NCI-H1105 treated with DMSO at 0.1 percent for 48 hours (cell line): ENCODE data around the gene HTRA3.

Experiments
- DNase-seq: peaks from one replicate; lab custom pipeline; 2025; lab: John Stamatoyannopoulos, UW

The HTRA3 gene

DNA sequence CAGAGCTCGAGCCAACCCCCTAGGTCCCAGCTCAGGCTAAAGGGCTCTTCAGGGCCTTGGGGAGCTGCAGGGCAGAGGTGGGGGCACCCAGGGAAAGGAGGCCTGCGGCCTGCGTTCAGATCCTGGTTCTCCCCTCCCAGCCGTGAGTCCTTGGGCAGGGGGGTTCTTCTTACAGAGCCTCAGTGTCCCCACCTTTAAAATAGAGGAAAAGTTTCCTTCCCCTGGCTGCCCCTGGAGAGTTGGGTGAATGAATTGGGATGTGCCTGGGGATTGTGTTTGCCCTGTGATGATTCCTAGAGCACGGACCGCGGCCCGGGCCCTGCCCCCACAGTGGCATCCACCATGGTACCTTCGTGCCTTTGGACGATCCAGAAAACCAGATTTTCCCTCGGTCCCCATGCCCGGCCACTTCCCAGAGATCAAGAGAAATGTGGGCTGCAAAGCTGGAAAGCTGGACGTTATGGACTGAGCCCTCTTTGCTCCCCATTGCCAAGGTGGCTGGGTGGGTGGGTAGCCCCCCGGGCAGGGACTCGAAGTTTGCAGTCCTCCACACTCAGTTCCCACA is 11.4 kb downstream of the HTRA3 start:
- no peak for DNase-seq

DNA sequence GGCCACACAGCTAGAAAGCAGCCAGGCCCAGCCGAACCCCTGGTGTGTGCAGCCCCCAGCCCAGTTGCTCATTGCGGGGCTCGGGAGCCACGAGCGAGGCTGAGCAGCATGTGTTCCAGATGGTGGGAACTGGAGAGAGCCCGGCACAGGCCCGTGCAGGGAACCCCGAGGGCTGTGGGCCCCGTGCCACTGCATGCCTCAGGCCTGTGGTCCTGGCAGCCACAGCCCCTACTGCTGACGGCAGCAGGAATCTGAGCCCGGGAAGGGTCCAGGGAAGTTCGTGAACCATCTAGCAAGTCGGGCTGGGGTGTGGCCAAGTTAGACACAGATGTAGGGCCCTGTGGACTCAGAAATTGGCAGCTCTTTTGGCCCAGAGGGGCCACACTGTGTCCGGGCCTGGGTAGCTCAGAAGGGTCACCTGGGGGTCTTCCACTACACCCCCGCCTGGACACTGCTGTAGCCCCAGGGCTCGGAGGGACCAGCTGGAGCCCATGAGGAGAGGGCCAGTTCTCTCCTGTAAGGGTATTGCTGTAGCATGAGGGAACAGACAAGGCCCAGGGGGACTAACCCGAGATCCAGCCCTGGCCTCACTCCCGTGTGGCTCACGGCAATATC is 12.1 kb downstream of the HTRA3 start:
- DNase-seq = no peak

DNA sequence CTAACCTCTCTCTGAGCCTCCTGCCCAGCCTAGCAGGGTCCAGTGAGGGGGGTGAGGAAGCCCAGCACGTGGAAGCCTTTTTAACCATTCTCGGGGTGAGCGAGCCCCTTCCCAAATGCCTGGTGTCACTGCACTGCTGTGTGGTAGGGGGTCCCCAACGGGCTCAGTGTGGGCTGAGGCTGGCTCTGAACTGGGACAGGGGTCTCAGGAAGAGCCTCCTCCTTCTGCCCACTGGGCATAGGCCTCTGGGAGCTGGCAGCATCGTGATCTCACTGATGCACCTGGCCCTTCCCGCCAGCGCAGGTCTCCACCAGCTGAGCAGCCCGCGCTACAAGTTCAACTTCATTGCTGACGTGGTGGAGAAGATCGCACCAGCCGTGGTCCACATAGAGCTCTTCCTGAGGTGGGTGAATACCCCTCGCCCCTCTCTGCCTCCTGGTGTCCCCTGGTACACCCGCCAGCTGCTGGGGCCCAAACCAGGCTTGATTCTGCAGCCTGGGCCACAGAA is 12.6 kb downstream of the HTRA3 start:
- no peak for DNase-seq

DNA sequence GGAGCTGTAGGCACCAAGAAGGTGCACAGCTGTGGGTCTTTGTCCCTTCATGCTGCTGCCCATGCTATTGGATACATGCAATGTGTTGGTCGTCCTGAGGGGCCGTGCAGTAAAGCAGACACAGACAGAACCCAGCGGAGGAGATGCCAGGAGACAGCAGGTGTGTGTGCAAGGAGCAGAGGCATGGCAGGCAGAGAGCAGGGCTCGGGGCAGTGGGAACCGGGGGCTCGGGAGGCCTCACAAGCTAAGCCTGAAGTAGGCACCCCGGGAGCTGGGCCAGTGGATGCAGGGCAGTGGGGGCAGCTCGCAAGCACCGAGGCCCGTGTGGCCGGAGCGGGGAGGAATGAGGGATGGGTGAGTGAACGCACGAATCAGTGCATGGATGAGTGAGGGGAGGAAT is 13.2 kb downstream of the HTRA3 start:
- DNase-seq = no peak

DNA sequence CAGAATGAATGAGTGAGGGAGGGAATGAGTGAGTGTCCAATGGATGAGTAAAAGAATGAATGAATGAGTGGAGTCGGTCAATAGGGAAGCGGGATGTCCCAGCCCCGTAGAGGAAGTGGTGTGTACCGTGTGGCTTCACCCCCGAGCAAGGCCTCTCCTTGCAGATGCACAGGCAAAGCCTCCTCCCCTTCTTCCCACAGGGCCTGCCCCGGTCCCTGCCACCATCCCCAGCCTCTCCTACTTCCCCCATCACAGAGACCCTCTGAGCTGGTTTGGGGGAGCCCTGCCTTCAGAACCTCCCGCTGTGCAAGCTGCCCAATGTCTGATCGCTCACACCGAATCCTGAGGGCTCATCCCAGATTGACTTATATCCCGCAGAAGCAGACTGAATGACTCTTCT is 13.6 kb downstream of the HTRA3 start:
- DNase-seq = no peak

DNA sequence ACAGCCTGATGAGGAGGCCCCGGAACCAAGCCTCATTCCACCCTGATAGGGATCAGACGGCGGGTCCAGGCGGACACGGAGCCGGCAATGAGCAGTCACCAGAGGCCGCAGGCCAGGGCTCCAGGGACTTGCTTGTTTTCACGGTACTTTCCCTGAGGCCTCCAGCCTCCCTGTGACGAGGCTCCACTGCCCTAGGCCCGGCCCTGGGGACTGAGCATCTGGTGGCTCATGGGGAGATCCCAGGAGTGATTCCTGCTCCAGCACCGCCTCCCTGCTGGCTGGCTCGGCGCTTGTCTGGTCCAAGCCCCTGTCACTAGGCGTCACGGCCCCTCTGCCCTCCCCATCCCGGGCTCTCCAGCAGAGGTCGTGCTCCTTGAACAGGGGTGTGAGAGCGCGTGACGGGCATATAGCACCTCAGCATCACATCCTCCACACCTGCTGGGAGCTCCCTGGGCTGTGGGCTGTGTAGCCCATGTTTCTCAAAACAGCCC is 14.1 kb downstream of the HTRA3 start:
- no peak for DNase-seq

DNA sequence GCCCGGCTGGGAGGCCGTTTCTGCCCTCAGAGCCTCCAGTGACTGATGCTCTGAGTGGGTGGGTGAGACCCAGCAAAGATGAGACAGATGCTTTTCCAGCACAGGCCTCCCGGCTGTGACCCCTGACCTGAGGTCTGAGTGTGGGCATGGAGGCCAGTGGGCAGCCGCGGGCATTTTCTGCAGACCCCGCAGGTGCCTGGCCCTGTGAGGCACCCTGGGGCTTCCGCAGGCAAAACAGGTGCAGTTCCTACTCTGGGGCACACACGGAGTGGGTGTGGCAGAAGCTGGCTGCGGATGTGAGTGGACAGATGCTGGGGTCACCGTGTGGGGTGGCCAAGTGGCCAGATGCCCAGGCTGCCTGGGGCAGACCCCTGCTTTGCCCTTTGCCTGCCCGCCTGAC is 14.8 kb downstream of the HTRA3 start:
- no peak for DNase-seq

DNA sequence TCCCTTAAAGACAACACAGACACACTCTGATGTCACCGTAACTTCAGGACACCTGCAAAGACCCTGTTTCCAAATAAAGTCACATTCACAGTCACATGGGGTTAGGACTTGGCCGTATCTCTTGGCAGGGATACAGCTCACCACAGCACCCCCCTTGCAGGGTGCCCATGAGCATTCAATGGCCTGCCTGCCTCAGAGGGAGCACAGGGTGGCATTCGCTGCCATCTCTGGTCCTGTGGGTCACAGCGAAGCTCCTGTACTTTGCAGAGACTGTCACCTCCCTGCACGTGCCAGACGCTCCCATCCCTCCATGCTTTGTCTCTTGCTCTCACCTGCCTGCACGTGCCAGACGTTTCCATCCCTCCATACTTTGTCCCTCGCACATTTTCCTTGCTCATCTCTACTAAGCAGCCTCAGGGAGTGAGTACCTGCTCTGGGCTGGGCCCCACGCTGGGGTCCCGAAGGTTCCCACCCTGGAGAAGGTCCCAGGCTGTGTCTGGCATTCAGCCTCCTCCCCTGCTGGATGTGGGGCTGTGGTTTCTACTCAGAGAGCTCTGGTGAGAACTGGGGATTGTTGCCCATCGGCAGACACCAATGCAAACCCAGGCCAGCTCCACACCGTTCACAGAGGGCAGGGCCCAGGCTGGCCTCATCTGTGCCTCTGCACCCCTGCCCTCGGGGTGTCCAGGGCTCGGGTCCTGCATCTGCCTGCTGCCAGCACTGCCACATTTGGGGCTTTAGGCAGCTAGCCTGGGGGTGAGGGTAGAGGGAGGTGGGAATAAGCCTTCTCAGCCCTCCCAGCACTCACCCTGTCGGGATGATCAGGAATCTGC is 15.8 kb downstream of the HTRA3 start:
- DNase-seq = no peak

DNA sequence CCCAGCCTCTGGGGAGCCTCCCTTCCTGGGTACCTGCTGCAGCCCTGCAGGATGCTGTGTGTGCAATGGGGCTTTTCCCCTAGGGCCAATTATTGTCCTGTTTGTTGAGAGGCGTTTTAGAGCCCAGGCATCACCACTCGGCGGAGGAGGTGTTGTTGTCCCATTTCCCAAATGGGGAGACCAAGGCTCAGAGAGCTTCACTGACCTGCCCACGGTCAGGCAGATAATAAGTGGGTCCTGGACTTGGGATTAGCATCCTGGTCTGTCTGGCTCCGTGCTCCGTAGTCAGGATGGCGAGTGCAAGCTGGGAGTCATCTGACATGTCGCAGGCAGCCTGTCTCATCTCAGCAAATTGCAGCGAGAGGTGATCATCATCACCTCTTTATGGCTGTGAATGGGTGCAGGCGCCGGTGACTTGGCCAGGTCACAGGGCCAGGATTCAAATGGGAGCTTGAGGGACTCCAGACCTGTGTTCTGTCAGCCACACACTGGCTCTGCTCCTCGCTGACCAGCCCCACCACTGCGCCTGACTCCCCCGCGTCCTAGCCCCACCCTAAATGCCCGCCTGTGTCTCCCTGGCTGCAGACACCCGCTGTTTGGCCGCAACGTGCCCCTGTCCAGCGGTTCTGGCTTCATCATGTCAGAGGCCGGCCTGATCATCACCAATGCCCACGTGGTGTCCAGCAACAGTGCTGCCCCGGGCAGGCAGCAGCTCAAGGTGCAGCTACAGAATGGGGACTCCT is 16.6 kb downstream of the HTRA3 start:
- DNase-seq = no peak

DNA sequence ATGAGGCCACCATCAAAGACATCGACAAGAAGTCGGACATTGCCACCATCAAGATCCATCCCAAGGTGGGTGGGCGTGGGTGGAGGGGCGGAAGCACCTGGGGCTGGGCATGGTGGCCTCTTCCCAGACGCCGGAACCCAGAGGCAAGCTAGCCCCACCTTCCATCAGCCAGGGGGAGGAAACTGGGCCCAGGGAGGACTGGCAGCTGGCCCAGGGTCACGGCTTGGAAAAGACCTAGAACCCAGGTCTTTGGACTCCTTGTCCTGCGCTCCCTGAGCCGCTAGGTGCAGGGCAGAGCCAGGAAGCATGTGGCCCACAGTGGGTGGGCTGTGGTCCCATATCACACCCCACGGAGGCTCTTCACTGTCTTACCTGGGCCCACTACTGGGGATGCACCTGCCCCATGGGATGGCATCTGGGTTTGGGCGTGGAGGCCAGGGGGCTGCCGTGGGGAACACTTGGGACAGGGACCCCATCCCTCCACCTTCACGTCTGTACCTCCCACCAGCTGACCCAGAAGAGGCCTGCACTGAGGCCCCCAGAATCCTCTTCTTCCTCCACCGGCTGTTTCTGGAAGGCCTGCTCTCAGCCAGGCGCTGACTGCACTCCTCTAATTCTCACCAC is 17.3 kb downstream of the HTRA3 start:
- no peak for DNase-seq

DNA sequence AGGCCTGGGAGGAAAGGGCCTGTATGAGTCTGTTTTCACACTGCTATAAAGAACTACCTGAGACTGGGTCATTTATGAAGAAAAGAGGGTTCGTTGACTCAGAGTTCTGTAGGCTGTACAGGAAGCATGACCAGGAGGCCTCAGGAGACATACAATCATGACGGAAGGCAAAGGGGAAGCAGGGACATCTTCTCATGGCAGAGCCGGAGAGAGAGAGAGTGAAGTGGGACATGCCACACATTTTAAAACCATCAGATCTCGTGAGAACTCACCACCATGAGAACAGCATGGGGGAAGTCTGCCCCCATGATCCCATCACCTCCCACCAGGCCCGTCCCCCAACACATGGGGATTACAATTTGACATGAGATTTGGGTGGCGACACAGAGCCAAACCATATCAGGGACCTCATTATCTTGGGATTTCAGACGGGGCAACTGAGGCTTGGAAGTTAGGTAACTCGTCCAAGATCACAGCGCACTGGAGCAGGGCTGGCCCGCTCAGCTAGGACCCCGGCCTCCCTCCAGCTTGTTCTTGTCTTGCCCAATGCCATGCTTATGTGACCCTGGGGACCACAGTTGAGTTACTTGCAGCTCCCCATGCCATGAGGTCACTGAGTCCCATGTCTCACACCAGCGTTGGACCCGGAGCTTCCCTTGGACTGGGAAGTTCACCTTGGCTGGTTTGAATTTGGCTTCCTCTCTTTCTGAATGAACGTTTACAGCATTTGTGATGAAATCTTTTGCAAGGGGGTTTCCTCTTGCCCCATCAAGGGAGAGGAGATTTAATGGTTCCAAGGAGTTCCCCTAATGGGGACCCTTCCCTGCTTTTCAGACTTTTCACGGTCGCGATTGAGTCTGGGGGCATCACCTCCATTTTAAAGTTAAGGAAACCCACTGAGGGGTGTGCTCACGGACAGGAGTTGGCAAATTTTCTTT is 18.1 kb downstream of the HTRA3 start:
- DNase-seq = no peak

DNA sequence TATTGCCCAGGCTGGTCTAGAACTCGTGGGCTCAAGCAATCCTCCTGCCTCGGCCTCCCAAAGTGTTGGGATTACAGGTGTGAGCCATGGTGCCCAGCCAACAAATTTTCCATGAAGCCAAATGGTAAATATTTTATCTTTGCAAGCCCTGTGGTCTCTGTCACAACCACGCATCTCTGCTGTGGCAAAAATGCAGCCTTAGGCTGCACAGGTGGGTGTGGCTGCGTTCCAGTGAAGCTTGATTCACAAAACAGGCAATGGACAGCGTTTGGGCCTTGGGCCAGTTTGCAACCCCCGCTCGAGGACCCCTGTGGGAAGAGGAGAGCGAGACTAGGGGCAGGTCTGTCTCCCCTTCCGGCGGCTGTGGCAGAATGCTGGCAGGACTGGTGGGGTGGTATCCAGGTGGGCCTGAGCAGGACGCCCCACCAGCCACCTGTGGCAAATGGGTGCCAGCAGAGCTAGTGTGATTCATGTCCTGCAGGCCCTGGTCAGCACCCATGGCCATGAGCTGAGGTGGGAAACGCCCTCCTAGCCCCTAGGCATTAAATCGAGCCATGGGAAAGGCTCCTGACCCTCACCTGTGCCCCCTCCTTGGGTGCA is 19.7 kb downstream of the HTRA3 start:
- no peak for DNase-seq

DNA sequence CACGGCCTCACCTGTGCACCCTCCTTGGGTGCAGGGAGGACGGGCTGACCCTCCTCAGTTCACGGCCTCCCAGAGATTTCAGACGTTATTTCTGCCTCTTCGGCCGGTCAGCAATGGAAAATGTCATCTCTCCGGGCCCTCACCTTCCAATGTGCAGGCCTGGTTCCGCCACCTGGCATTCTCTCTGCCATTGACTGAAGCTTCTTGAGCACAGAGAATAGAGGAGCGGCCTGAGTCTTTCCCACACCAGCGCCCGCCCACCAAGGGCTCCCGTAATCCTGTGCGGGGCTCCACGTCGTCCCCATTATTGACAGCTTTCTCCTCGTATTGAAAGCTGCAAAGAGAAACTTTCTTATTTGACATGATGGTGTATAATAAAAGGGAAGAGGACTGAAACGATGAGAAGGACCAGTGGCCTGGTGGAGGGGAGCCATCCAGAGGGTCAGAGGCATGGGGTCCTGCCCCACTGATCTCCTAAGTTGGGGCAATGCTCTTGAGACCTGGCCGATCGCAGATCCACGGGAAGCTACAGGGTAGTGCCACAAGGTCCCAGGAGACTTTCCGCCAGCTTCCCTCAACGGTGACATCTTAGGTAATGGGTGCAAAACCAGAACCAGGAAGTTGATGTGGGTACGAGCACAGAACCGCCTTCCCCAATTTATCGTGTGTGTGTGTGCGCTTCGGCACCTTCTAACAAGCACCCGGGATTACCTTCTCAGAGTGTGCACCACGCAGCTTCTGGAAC is 20.6 kb downstream of the HTRA3 start:
- DNase-seq = no peak

DNA sequence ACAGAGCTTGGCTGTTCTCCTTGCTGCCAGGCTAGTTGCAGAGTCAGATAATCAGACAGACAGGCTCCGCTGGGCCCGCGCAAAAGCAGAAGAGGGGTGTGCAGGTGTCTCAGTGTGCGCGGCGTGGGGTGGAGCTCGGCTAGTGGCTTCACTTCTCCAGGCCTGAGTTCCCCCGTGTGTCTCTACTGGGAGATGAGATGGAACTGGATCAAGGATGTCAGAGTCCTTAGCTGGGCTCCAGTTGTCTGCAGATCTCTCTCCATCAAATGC is 21.1 kb downstream of the HTRA3 start:
- no peak for DNase-seq

DNA sequence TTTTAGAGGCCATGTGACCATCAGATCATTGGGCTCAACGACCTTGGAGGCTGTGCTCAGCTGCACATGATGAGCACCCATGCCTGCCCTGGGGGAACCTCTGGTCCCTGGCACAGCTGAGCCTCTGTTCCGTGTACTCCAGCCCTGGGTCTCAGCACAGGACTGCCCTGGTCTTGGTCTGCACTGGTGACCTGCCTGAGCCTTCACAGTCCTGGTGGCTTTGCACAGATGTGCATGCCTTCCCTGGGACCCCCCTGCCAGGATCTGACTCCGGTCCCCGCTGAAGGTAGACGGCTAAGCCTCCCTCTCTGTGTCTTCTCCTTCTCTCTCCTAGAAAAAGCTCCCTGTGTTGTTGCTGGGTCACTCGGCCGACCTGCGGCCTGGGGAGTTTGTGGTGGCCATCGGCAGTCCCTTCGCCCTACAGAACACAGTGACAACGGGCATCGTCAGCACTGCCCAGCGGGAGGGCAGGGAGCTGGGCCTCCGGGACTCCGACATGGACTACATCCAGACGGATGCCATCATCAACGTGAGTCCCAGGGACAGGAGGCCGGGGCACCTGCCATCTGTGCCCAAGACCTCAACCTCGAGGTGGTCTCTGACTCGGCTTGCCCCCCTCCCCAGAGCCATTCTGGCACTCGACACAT is 21.6 kb downstream of the HTRA3 start:
- DNase-seq = no peak

DNA sequence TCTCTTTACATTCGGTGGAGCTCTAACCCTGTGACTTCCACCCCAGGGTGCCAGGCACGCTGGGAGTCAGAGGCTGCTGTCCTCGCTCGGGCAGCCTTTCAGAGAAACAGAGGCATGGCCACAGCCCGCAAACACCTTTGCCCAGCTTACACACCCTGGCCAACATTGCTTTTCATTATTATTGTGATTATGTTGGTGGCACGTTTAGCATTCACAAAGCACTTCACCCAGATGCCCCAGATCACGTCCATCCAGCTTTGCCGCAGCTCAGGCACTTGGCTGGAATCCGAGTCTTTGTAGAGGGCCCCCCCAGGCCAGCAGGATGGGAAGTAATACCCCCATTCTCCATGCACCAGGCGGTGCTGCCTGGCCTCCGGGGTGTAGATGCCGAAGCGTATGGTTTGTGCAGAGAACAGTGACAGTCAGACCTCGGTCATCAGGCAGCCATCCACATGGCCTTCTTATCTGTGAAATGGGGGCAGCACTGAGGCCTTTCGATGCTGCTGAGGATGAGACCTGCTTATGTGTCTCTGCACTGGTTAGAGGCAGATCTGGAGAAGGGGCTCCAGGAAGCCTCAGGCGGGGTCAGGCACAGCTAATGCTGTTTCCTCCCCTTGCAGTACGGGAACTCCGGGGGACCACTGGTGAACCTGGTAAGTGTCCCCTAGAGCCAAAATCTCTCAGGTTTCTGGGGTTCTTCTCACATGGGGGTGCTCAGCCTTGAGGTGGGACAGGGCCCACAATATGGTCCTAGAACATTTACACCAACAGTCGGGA is 22.3 kb downstream of the HTRA3 start:
- no peak for DNase-seq

DNA sequence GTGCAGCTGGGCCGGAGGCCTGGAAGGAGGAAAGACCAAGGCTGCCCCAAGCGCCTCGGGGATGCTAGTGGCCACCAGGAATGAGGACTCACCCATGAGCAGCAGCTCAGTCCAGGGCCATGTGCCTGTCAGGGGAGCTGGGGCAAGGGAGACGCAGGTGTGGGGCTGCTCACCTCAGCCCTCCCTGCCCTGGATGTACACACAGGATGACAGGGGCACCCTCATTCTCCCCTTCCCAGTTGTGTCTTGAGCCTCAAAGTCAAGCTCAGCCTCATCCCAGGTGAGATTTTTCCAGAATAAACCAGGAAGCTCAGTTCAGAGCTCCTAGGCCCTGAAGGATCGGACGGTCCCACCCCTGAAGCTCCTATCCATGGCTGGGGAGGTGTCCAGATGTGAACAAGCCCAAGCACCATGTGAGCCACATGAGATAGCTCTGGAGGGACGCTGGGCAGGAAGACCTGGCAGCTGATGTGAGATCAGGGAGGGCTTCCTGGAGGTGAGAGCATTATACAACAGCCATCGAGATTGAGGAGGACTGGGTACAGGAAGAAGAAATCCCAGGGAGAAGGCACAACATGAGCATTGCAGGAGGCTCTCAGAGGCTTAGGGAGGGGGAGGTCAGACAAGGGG is 23.0 kb downstream of the HTRA3 start:
- DNase-seq = no peak
